Gastroesophageal sphincter (tissue), 3 donors: ENCODE measurements around the gene EML2.

ENCODE experiments used
- CTCF ChIP-seq, 4 experiments: fragments of 200-600 bp in 2 of 4; fragments of 450-650 bp in 2 of 4; sonication (generic) in 1 of 4; IDR thresholded peaks; one replicate each; pipeline ENCODE4 v1.5.1; 2017 to 2019; ENCODE audit warnings: antibody characterized with exemption in 4 of 4, mild to moderate bottlenecking in 2 of 4, moderate library complexity in 2 of 4
- POLR2A ChIP-seq, 2 donors: fragments of 450-650 bp; IDR thresholded peaks; one replicate each; pipeline ENCODE4 v1.6.1; 2017; ENCODE audit warnings: antibody characterized with exemption in 2 of 2, mild to moderate bottlenecking in 2 of 2, moderate library complexity in 1 of 2

- no peak for TF ChIP-seq CTCF (IDR thresholded peaks at IDR 0.05)
- TF ChIP-seq POLR2A (IDR thresholded peaks at IDR 0.05) = no peak
These were observed 61.9 kb downstream of the EML2 start for GRCh38 chr19:45577111-45577905.
